Ovary (tissue), 9 donors: ENCODE data around the gene ARF1. TPM values are rescaled to one million over a fixed set of nuclear protein-coding genes. Genes with fewer than 3 reads are reported as not detected.
A peak's percentile ranks its signal among the peaks of the same experiment; 100 is the strongest.

ENCODE experiments used
- DNase-seq, 5 donors: peaks; one replicate each; pipeline ENCODE4 v3.0.0-alpha.2; 2019 to 2020
- H3K27ac ChIP-seq, 2 donors: fragments of 200-600 bp; one replicate each; pipeline versions ENCODE4 v1.5.1 to v1.8.0; 2019 to 2022
- H3K27me3 ChIP-seq: fragments of 200-600 bp; one replicate; pipeline ENCODE4 v1.8.0; 2022
- H3K36me3 ChIP-seq: fragments of 200-600 bp; sonication (generic); one replicate; pipeline ENCODE4 v1.5.1; 2019
- H3K4me1 ChIP-seq: one replicate; pipeline ENCODE4 v1.8.1; 2013; ENCODE audit warnings: mild to moderate bottlenecking, moderate library complexity; ENCODE audit not compliant: insufficient read depth
- H3K4me3 ChIP-seq: fragments of 200-600 bp; sonication (generic); one replicate; pipeline ENCODE4 v1.5.1; 2017
- H3K9me3 ChIP-seq, 2 donors: fragments of 200-600 bp in 1 of 2; sonication (generic) in 1 of 2; one replicate each; pipeline versions ENCODE4 v1.5.1 to v1.8.1; 2013 to 2019; ENCODE audit warnings: mild to moderate bottlenecking in 1 of 2, moderate library complexity in 1 of 2
- EP300 ChIP-seq: sonication (generic); formaldehyde crosslinking; IDR thresholded peaks from one replicate; pipeline ENCODE4 v1.6.1; 2017; ENCODE audit warnings: antibody characterized with exemption
- POLR2A ChIP-seq: fragments of 450-650 bp; IDR thresholded peaks from one replicate; pipeline ENCODE4 v1.6.1; 2017; ENCODE audit warnings: antibody characterized with exemption, mild to moderate bottlenecking, moderate library complexity
- WGBS, 3 donors: extraction: QIAGEN DNeasy Blood & Tissue Kit in 1 of 3; methylation state at CpG; one replicate each; pipeline versions ENCODE4 v1.1.5 to v1.1.7; 2013 to 2017; 5-methylcytosine and 5-hydroxymethylcytosine counted together
- intact Hi-C, 4 donors: fragments of 100-400 bp; cut with DNase I; formaldehyde crosslinking; loops; one replicate each; pipeline versions ENCODE4 v1.11.0 to v1.15.1; 2022 to 2023
- polyA plus RNA-seq, 2 donors: library from polyadenylated mRNA; stranded (reverse); fragments of 200-250 nt in 1 of 2; fragments of 350-450 nt in 1 of 2; fragmentation: Illumina TruSeq in 1 of 2; extraction: RNeasy Lipid Tissue Mini Kit (QIAGEN cat#74804) in 1 of 2; gene quantifications; one replicate each; pipeline ENCODE4 v1.2.3, GENCODE V29; 2013 to 2014
- total RNA-seq, 7 donors: library from RNA; depleted of rRNA in 2 of 7; stranded (reverse); fragments of >200 nt in 2 of 7; fragmentation: NEBNext Ultra II Directional in 3 of 7; extraction: Animal tissue kit (Norgen Biotek cat#: 25700) in 3 of 7; gene quantifications; one replicate each; pipeline versions ENCODE4 v1.1.0 to v1.2.4, GENCODE V29; 2016 to 2023
- TF ChIP-seq, protein P1 (sequence below), 3 donors: fragments of 450-650 bp in 2 of 3; fragments of 200-600 bp in 1 of 3; IDR thresholded peaks; one replicate each; pipeline versions ENCODE4 v1.5.1 to v1.8.0; 2016 to 2022; ENCODE audit warnings: antibody characterized with exemption in 3 of 3, mild to moderate bottlenecking in 1 of 3
- donor health status: DM: no; HTN: no; CAD: no; lungs with moderate emphysema.
- donor health status: DM: no; HTN: no; CAD: no.
- donor health status: Bipolar disorder and iron deficiency.
- donor health status: DM: yes; HTN: yes; CAD: no.
- donor health status: DM: no; HTN: no; CAD: no.
- donor health status: DM: yes; HTN: yes; CAD: no.

The ARF1 gene
- total and polyA plus RNA-seq, 9 donors: 179 to 345 (median 285) TPM

GRCh38 chr1:228079013-228079412 is 3.5 kb upstream of the ARF1 start:
- 84 to 91% (median 87%) methylated on average over 7 of the region's 7 CpGs for WGBS, 3 donors
- Histone ChIP-seq H3K36me3 (no peaks in the 10 kb centered on the region), H3K9me3 (no peaks in the 10 kb centered on the region), H3K27me3 (no peaks in the 10 kb centered on the region), H3K4me1 (peaks cover 5% of the 10 kb centered on the region), H3K4me3 (no peak overlapping the region), H3K27ac (no peak overlapping the region)
- peak in 4 of 5 donors; percentile 5 to 24 (median 16) for DNase-seq
- TF ChIP-seq EP300: no peak
- TF ChIP-seq POLR2A: no peak
- TF ChIP-seq, protein P1, sequence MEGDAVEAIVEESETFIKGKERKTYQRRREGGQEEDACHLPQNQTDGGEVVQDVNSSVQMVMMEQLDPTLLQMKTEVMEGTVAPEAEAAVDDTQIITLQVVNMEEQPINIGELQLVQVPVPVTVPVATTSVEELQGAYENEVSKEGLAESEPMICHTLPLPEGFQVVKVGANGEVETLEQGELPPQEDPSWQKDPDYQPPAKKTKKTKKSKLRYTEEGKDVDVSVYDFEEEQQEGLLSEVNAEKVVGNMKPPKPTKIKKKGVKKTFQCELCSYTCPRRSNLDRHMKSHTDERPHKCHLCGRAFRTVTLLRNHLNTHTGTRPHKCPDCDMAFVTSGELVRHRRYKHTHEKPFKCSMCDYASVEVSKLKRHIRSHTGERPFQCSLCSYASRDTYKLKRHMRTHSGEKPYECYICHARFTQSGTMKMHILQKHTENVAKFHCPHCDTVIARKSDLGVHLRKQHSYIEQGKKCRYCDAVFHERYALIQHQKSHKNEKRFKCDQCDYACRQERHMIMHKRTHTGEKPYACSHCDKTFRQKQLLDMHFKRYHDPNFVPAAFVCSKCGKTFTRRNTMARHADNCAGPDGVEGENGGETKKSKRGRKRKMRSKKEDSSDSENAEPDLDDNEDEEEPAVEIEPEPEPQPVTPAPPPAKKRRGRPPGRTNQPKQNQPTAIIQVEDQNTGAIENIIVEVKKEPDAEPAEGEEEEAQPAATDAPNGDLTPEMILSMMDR (IDR thresholded peaks at IDR 0.05): no peak
- intact Hi-C loops: no loop called here

- 79 to 86% (median 81%) methylated on average over 5 to 7 of the region's 7 CpGs for WGBS, 3 donors
- Histone ChIP-seq H3K4me1 (peaks cover 10% of the 10 kb centered on the region), H3K27ac (no peak overlapping the region), H3K9me3 (no peaks in the 10 kb centered on the region), H3K4me3 (no peak overlapping the region), H3K36me3 (no peaks in the 10 kb centered on the region), H3K27me3 (no peaks in the 10 kb centered on the region)
- DNase-seq: peak in 3 of 5 donors; percentile 8 to 31 (median 21)
- intact Hi-C loops: no loop called here
- TF ChIP-seq POLR2A: no peak
- no peak for TF ChIP-seq EP300
- TF ChIP-seq, protein P1 (IDR thresholded peaks at IDR 0.05): no peak
These were observed 2.8 kb upstream of the ARF1 start for GRCh38 chr1:228079601-228080263.

- DNase-seq: peak in 3 of 5 donors; percentile 44 to 51 (median 48)
- Histone ChIP-seq H3K36me3 (no peaks in the 10 kb centered on the region), H3K27ac (peak overlapping the region; percentile 18 to 97), H3K4me1 (peaks cover 18% of the 10 kb centered on the region), H3K9me3 (no peaks in the 10 kb centered on the region), H3K27me3 (no peaks in the 10 kb centered on the region), H3K4me3 (peak overlapping the region; percentile 99)
- intact Hi-C loops: no loop called here
- 76 to 85% (median 82%) methylated on average over 7 of the region's 7 CpGs for WGBS, 3 donors
- TF ChIP-seq, protein P1 (IDR thresholded peaks at IDR 0.05): no peak
- TF ChIP-seq EP300 (no peak), POLR2A (no peak)
These were observed 1.4 kb upstream of the ARF1 start for GRCh38 chr1:228081144-228081543.

- Histone ChIP-seq H3K27ac (peak overlapping the region; percentile 18 to 97), H3K27me3 (no peaks in the 10 kb centered on the region), H3K9me3 (no peaks in the 10 kb centered on the region), H3K4me1 (peaks cover 21% of the 10 kb centered on the region), H3K36me3 (no peaks in the 10 kb centered on the region), H3K4me3 (peak overlapping the region; percentile 99)
- TF ChIP-seq POLR2A (no peak), EP300 (no peak)
- TF ChIP-seq, protein P1 (IDR thresholded peaks at IDR 0.05): no peak
- 9 to 24% (median 10%) methylated on average over 13 to 31 of the region's 31 CpGs for WGBS, 3 donors
- intact Hi-C loops: loop anchor here in 1 of 4 donors (1.0 kb wide), 1 partner anchor 22 kb away; the partner anchor contains the start of gene C1orf35
- peak in 2 of 5 donors; percentile 42 to 51 for DNase-seq
These were observed 812 bp upstream of the ARF1 start for GRCh38 chr1:228081578-228082213.
